MM.1S (cell line): ENCODE measurements around the gene GNG12.

Experiments used
- DNase-seq: peaks from one replicate; pipeline ENCODE4 v3.0.0-alpha.2; 2015
- H2AFZ ChIP-seq: fragments of 300-600 bp; sonication (generic); 2 replicates; pipeline ENCODE4 v1.6.0; 2016; ENCODE audit warnings: antibody characterized with exemption, low read length
- H3F3A ChIP-seq: fragments of 300-600 bp; sonication (generic); 2 replicates; pipeline ENCODE4 v1.6.1; 2016; ENCODE audit warnings: mild to moderate bottlenecking, antibody characterized with exemption, low read length, moderate library complexity, mixed read lengths; ENCODE audit not compliant: insufficient read depth
- H3K27ac ChIP-seq: fragments of 300-600 bp; sonication (generic); 2 replicates; pipeline ENCODE4 v1.5.1; 2016; ENCODE audit warnings: mild to moderate bottlenecking, low read length
- H3K27me3 ChIP-seq: fragments of 300-600 bp; sonication (generic); replicated peaks from 2 replicates; pipeline ENCODE4 v1.6.0; 2016; ENCODE audit warnings: low read length; ENCODE audit not compliant: insufficient read depth
- H3K36me3 ChIP-seq: fragments of 300-600 bp; sonication (generic); replicated peaks from 2 replicates; pipeline ENCODE4 v1.6.1; 2016; ENCODE audit warnings: mild to moderate bottlenecking, low read length, mixed read lengths; ENCODE audit not compliant: insufficient read depth
- H3K4me1 ChIP-seq: fragments of 300-600 bp; sonication (generic); 2 replicates; pipeline ENCODE4 v1.6.1; 2016; ENCODE audit warnings: low read length, mixed read lengths
- H3K4me2 ChIP-seq: fragments of 300-600 bp; sonication (generic); 2 replicates; pipeline ENCODE4 v1.6.0; 2016; ENCODE audit warnings: low read depth, low read length
- H3K4me3 ChIP-seq: fragments of 300-600 bp; sonication (generic); 2 replicates; pipeline ENCODE4 v1.5.1; 2016; ENCODE audit warnings: low read length, mixed read lengths
- H3K79me2 ChIP-seq: fragments of 300-600 bp; sonication (generic); 2 replicates; pipeline ENCODE4 v1.6.1; 2016; ENCODE audit warnings: mixed run types, low read length, mixed read lengths
- H3K9ac ChIP-seq: fragments of 300-600 bp; sonication (generic); 2 replicates; pipeline ENCODE4 v1.6.1; 2016; ENCODE audit warnings: low read length, mixed read lengths
- H3K9me2 ChIP-seq: fragments of 300-600 bp; sonication (generic); replicated peaks from 2 replicates; pipeline ENCODE4 v1.6.1; 2016; ENCODE audit warnings: mild to moderate bottlenecking, low read length, mixed read lengths; ENCODE audit not compliant: insufficient read depth
- H3K9me3 ChIP-seq: fragments of 300-600 bp; sonication (generic); replicated peaks from 2 replicates; pipeline ENCODE4 v1.6.1; 2016; ENCODE audit warnings: mild to moderate bottlenecking, low read length, mixed read lengths; ENCODE audit not compliant: insufficient read depth
- H4K20me1 ChIP-seq: fragments of 300-600 bp; sonication (generic); 2 replicates; pipeline ENCODE4 v1.6.1; 2016; ENCODE audit warnings: mild to moderate bottlenecking, low read length, moderate library complexity, mixed read lengths; ENCODE audit not compliant: insufficient read depth
- EZH2 ChIP-seq: fragments of 300-600 bp; sonication (generic); optimal IDR thresholded peaks from 2 replicates; pipeline ENCODE3; 2017; ENCODE audit warnings: low read depth, mild to moderate bottlenecking, antibody characterized with exemption, low read length, mixed read lengths
- EZH2phosphoT487 ChIP-seq: fragments of 300-600 bp; sonication (generic); IDR thresholded peaks from 2 replicates; pipeline ENCODE4 v1.6.1; 2018; ENCODE audit warnings: antibody characterized with exemption, low read length
- TF ChIP-seq, protein P1 (sequence below): fragments of 300-600 bp; sonication (generic); IDR thresholded peaks from 2 replicates; pipeline ENCODE4 v1.5.1; 2016; ENCODE audit warnings: antibody characterized with exemption, low read length, mixed read lengths

GNG12 gene

DNA sequence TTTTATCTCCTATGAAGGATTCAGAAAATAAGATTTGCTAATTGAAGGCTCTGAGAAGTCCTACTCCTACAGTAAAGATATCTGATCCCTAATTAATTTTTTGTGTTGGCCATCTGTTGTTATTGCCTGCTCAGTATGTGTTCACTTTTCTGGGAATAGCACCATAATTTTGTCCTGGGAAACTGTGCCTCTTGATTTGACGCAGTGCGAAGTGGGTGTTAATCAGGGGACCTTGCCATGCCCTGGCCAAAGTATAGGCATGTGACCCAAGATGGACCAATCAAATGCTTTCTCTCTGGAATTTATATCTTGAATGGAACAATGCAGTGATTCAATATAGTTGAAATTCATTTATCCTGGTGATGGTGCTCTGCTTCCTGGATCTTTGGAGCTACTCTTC is 30.4 kb upstream of the GNG12 start:
- Histone ChIP-seq H3K9me3 (no peaks in the 10 kb centered on the region), H3F3A (no peaks in the 10 kb centered on the region), H3K27me3 (no peaks in the 10 kb centered on the region), H3K36me3 (no peaks in the 10 kb centered on the region), H4K20me1 (no peaks in the 10 kb centered on the region), H3K4me1 (no peaks in the 10 kb centered on the region), H3K9ac (no peak overlapping the region), H3K27ac (no peak overlapping the region), H3K4me3 (no peak overlapping the region), H3K79me2 (no peaks in the 10 kb centered on the region), H3K4me2 (no peak overlapping the region), H3K9me2 (no peaks in the 10 kb centered on the region), H2AFZ (no peak overlapping the region)
- TF ChIP-seq EZH2 (no peak), EZH2phosphoT487 (no peak)
- TF ChIP-seq, protein P1, sequence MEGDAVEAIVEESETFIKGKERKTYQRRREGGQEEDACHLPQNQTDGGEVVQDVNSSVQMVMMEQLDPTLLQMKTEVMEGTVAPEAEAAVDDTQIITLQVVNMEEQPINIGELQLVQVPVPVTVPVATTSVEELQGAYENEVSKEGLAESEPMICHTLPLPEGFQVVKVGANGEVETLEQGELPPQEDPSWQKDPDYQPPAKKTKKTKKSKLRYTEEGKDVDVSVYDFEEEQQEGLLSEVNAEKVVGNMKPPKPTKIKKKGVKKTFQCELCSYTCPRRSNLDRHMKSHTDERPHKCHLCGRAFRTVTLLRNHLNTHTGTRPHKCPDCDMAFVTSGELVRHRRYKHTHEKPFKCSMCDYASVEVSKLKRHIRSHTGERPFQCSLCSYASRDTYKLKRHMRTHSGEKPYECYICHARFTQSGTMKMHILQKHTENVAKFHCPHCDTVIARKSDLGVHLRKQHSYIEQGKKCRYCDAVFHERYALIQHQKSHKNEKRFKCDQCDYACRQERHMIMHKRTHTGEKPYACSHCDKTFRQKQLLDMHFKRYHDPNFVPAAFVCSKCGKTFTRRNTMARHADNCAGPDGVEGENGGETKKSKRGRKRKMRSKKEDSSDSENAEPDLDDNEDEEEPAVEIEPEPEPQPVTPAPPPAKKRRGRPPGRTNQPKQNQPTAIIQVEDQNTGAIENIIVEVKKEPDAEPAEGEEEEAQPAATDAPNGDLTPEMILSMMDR = no peak
- no peak for DNase-seq

DNA sequence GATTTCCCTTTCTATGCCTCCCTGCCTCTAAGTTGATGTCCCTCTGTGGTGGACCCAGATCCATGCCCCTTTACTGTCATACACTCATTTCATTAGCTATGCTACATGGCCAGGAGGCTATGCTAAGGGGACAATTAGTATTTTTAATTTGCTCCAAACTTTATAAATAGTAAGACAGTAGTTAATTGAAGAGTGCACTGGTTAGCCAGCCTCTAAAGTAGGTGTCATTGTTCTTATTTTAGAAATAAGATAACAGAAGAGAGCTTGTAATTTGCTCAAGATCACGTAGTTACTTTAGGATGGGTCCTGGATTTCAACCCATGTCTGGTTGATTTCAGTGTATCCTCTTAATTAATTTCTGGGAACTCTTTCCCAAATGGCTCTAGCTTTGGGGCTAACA is 29.4 kb upstream of the GNG12 start:
- Histone ChIP-seq H3K27ac (no peak overlapping the region), H3K9ac (no peak overlapping the region), H3K9me3 (no peaks in the 10 kb centered on the region), H3K4me1 (no peaks in the 10 kb centered on the region), H3K9me2 (no peaks in the 10 kb centered on the region), H2AFZ (no peak overlapping the region), H3K36me3 (no peaks in the 10 kb centered on the region), H3K4me3 (no peak overlapping the region), H4K20me1 (no peaks in the 10 kb centered on the region), H3K4me2 (no peak overlapping the region), H3F3A (no peaks in the 10 kb centered on the region), H3K79me2 (no peaks in the 10 kb centered on the region), H3K27me3 (no peaks in the 10 kb centered on the region)
- no peak for TF ChIP-seq EZH2phosphoT487
- TF ChIP-seq EZH2 = no peak
- TF ChIP-seq, protein P1 = no peak
- no peak for DNase-seq

DNA sequence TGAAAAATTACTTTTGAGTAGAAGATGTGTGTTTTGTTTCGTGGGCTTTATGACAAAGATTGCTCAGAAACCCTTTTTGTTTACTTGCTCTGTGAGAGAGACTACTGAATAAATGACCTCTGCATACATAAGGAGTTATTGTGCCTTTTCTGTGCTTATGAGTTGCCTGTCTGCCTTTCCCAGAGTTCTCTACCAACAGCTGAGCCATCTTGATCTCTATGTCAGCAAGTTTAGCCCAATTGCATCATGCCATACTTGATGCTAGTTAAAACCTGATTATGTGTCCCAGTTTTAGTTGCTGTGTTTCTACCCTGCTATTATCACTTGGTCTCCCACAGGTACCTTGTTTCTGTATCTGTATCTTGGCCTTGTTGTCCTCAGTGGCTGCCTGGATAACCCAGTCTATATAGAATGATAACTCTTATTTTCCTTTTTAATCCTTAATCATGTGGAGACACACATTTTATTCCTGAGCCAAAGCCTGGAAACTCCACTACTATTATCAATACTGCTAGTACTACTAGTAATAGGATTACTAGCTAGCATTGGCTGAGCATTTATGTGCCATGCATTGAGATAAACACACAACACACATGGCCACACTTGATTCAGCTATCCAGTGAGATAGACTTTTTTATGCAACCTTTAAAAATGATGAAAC is 28.7 kb upstream of the GNG12 start:
- Histone ChIP-seq H3K79me2 (no peaks in the 10 kb centered on the region), H3K4me3 (no peak overlapping the region), H2AFZ (no peak overlapping the region), H3K4me2 (no peak overlapping the region), H3K9me2 (no peaks in the 10 kb centered on the region), H3K4me1 (no peaks in the 10 kb centered on the region), H4K20me1 (no peaks in the 10 kb centered on the region), H3K36me3 (no peaks in the 10 kb centered on the region), H3K27ac (no peak overlapping the region), H3K9ac (no peak overlapping the region), H3F3A (no peaks in the 10 kb centered on the region), H3K27me3 (no peaks in the 10 kb centered on the region), H3K9me3 (no peaks in the 10 kb centered on the region)
- TF ChIP-seq EZH2phosphoT487 = no peak
- TF ChIP-seq, protein P1 = no peak
- TF ChIP-seq EZH2 = no peak
- no peak for DNase-seq
